ENCODE measurements around the gene ITIH2.
"Not testable (repeated sequence)": the region's sequence is repeated elsewhere in the genome, so short reads cannot be mapped to it uniquely, and the experiment has no call there.

Gene ITIH2, protein sequence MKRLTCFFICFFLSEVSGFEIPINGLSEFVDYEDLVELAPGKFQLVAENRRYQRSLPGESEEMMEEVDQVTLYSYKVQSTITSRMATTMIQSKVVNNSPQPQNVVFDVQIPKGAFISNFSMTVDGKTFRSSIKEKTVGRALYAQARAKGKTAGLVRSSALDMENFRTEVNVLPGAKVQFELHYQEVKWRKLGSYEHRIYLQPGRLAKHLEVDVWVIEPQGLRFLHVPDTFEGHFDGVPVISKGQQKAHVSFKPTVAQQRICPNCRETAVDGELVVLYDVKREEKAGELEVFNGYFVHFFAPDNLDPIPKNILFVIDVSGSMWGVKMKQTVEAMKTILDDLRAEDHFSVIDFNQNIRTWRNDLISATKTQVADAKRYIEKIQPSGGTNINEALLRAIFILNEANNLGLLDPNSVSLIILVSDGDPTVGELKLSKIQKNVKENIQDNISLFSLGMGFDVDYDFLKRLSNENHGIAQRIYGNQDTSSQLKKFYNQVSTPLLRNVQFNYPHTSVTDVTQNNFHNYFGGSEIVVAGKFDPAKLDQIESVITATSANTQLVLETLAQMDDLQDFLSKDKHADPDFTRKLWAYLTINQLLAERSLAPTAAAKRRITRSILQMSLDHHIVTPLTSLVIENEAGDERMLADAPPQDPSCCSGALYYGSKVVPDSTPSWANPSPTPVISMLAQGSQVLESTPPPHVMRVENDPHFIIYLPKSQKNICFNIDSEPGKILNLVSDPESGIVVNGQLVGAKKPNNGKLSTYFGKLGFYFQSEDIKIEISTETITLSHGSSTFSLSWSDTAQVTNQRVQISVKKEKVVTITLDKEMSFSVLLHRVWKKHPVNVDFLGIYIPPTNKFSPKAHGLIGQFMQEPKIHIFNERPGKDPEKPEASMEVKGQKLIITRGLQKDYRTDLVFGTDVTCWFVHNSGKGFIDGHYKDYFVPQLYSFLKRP

DNA sequence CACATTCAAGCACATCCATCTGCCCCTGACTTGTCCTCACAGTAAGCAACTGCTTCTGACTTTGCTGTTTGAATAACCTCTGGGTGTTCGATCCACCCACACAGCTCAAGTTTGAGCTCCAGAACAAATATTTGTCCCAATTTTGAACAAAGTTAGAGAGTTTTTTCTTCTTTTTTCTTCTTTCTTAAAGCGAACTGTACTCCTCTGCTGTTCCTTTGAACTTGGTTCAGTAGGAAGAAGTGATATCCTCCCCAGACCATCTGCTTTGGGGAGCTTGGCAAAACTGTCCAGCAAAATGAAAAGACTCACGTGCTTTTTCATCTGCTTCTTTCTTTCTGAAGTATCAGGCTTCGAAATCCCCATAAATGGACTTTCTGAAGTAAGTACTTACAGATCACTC lies at the start of gene ITIH2:
Gene ITIH2 (plus strand): TSS at position 177 of the 400 bp plus-strand sequence. CDS start 119 bp downstream, at position 296.
- H3K4me3 ChIP-seq (ENCODE audit: low read depth, low read length) = no peak within 1 kb of the TSS
- TF ChIP-seq, protein P1, sequence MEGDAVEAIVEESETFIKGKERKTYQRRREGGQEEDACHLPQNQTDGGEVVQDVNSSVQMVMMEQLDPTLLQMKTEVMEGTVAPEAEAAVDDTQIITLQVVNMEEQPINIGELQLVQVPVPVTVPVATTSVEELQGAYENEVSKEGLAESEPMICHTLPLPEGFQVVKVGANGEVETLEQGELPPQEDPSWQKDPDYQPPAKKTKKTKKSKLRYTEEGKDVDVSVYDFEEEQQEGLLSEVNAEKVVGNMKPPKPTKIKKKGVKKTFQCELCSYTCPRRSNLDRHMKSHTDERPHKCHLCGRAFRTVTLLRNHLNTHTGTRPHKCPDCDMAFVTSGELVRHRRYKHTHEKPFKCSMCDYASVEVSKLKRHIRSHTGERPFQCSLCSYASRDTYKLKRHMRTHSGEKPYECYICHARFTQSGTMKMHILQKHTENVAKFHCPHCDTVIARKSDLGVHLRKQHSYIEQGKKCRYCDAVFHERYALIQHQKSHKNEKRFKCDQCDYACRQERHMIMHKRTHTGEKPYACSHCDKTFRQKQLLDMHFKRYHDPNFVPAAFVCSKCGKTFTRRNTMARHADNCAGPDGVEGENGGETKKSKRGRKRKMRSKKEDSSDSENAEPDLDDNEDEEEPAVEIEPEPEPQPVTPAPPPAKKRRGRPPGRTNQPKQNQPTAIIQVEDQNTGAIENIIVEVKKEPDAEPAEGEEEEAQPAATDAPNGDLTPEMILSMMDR (IDR thresholded peaks at IDR 0.05; ENCODE audit: low read depth, low read length) = no peak
- no peak for TF ChIP-seq POLR2A (IDR thresholded peaks at IDR 0.05; ENCODE audit: extremely low read depth, insufficient read length)
- TF ChIP-seq, protein P2, sequence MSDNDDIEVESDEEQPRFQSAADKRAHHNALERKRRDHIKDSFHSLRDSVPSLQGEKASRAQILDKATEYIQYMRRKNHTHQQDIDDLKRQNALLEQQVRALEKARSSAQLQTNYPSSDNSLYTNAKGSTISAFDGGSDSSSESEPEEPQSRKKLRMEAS (IDR thresholded peaks at IDR 0.05; ENCODE audit: low read depth, low read length) = no peak
- TF ChIP-seq MYC (IDR thresholded peaks at IDR 0.05; ENCODE audit: low read depth, low read length) = no peak
- DNase-seq (ENCODE audit: low read depth) = no peak

DNA sequence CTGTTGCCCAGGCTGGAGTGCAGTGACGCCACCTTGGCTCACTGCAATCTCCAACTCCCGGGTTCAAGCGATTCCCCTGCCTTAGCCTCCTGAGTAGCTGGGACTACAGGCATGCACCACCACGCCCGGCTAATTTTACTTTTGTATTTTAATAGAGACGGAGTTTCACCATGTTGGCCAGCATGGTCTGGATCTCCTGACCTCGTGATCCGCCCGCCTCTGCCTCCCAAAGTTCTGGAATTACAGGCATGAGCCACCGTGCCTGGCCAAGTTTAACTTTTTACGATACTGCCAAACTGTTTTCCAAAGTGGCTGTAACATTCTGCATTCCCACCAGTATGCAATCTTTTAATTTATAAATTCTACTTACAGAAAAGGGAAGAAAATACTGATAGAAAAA lies 46.0 kb upstream of the ITIH2 start:
- not testable (repeated sequence) for H3K4me3 ChIP-seq (ENCODE audit: low read depth, low read length); DNase-seq (ENCODE audit: low read depth)

DNA sequence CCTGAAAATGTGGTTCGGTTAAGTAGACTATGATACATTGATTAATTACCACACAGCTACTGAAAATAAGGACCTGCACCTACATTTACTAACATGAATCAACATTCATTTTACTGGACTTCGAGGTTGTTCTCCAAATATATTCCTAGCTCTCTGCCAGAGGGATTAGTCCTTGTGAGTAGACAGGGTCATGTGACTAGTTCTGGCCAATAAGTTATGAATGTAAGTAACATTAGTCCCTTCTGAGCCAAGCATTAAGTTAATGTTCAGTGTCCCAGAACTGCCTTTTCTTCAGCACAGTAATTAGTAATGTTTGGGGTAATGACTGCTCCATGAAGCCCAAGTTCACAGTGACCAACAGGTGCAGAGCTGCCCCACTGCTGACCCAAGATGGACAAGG lies 45.6 kb upstream of the ITIH2 start:
- no peak overlapping the region for H3K4me3 ChIP-seq (ENCODE audit: low read depth, low read length)
- TF ChIP-seq, protein P1 (IDR thresholded peaks at IDR 0.05; ENCODE audit: low read depth, low read length) = no peak
- TF ChIP-seq MYC (IDR thresholded peaks at IDR 0.05; ENCODE audit: low read depth, low read length) (no peak), POLR2A (IDR thresholded peaks at IDR 0.05; ENCODE audit: extremely low read depth, insufficient read length) (no peak)
- TF ChIP-seq, protein P2 (IDR thresholded peaks at IDR 0.05; ENCODE audit: low read depth, low read length) = no peak
- DNase-seq (ENCODE audit: low read depth) = no peak

DNA sequence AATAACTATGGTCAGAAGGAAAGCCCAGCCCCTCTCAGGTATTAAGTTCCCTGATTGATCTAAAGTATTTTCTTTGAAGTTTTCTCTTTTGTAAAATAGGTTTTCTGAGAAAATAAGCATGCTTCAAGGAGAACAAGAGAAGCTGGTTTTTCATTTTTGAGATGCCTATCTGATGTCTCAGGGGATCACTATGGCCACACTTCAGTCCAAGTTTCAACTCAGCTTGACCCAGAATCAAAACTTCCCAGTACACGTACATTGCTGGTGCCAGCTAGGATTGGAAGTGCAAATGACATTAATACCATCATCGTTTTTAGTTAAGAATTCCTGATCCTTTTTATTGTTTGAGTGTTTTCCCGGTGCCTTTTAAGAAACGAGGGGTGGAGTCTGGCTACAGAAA lies 43.6 kb upstream of the ITIH2 start:
- DNase-seq (ENCODE audit: low read depth) = no peak
- no peak for TF ChIP-seq MYC (IDR thresholded peaks at IDR 0.05; ENCODE audit: low read depth, low read length)
- no peak overlapping the region for H3K4me3 ChIP-seq (ENCODE audit: low read depth, low read length)

DNA sequence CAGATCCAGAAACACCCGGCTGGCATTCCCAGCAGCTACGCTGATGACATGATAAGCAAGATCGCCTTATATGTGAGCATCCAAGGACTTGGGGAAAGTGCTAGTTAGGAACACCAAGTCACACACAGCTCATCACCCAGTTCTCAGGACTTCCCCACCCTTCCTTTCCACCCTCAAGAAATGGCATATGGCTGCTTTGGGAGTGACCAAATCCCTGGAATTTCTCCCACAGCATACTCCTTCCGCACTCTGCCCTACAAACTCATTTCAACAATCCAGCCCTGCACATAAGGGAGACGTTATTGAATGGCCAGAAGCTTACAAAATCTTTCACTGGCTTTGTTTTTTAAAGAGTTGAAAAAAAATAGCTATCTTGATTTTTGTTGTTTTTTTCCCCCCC lies 40.6 kb upstream of the ITIH2 start:
- TF ChIP-seq POLR2A (IDR thresholded peaks at IDR 0.05; ENCODE audit: extremely low read depth, insufficient read length) = no peak
- TF ChIP-seq MYC (IDR thresholded peaks at IDR 0.05; ENCODE audit: low read depth, low read length) = no peak
- TF ChIP-seq, protein P1 (IDR thresholded peaks at IDR 0.05; ENCODE audit: low read depth, low read length) = no peak
- TF ChIP-seq, protein P2 (IDR thresholded peaks at IDR 0.05; ENCODE audit: low read depth, low read length) = no peak
- no peak overlapping the region for H3K4me3 ChIP-seq (ENCODE audit: low read depth, low read length)
- no peak for DNase-seq (ENCODE audit: low read depth)

DNA sequence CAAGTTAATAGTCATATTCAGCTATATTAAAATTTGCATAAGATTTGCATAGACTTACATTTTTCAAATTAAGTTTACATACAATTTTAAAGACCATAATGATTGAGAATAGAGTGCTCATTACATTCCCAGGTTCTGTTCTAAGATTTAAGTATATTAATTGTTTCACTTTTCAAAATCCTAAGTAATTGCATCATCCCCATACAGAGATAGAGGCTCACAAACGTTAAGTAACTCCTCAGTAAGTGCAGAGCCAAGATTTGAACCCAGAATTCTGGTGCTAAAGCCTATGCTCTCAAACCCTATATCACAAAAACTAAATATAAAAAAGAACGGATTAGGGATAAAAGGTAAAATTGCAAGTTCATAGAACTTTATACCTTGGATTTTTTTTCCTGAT lies 38.4 kb upstream of the ITIH2 start:
- H3K4me3 ChIP-seq (ENCODE audit: low read depth, low read length) = no peak overlapping the region
- TF ChIP-seq MYC (IDR thresholded peaks at IDR 0.05; ENCODE audit: low read depth, low read length) = no peak
- TF ChIP-seq POLR2A (IDR thresholded peaks at IDR 0.05; ENCODE audit: extremely low read depth, insufficient read length) = no peak
- TF ChIP-seq, protein P1 (IDR thresholded peaks at IDR 0.05; ENCODE audit: low read depth, low read length) = no peak
- TF ChIP-seq, protein P2 (IDR thresholded peaks at IDR 0.05; ENCODE audit: low read depth, low read length) = no peak
- DNase-seq (ENCODE audit: low read depth) = no peak
